Osteoblast (primary cell): ENCODE data around the gene BTD. TPM values are rescaled to one million over a fixed set of nuclear protein-coding genes. Genes with fewer than 3 reads are reported as not detected.
A peak's percentile ranks its signal among the peaks of the same experiment; 100 is the strongest.

Source experiments
- DNase-seq: peaks from one replicate; pipeline ENCODE4 v3.0.0; 2011; ENCODE audit warnings: low spot score, mixed read lengths; ENCODE audit not compliant: insufficient read length; ENCODE audit errors: missing footprints
- H2AFZ ChIP-seq: 2 replicates; pipeline ENCODE4 v1.6.0; 2011; ENCODE audit warnings: mild to moderate bottlenecking, low read length
- H3K27ac ChIP-seq: 2 replicates; pipeline ENCODE4 v1.5.1; 2011; ENCODE audit warnings: mild to moderate bottlenecking, low read depth, low read length, moderate library complexity
- H3K27me3 ChIP-seq: 2 replicates; pipeline ENCODE4 v1.6.0; 2012; ENCODE audit warnings: mild to moderate bottlenecking, control low read depth, inconsistent platforms, low read length, moderate library complexity; ENCODE audit not compliant: insufficient read depth
- H3K36me3 ChIP-seq: 2 replicates; pipeline ENCODE4 v1.5.1; 2011; ENCODE audit warnings: mild to moderate bottlenecking, low read length, control low read depth, moderate library complexity; ENCODE audit not compliant: insufficient read depth
- H3K4me1 ChIP-seq: 2 replicates; pipeline ENCODE4 v1.5.1; 2011; ENCODE audit warnings: mild to moderate bottlenecking, low read length, control low read depth, moderate library complexity; ENCODE audit not compliant: insufficient read depth
- H3K4me2 ChIP-seq: 2 replicates; pipeline ENCODE4 v1.6.0; 2011; ENCODE audit warnings: mild to moderate bottlenecking, low read length; ENCODE audit not compliant: insufficient read depth
- H3K4me3 ChIP-seq: fragments of 200-600 bp; sonication (generic); 3 replicates; pipeline ENCODE4 v1.5.1; 2012; ENCODE audit warnings: mild to moderate bottlenecking, low read length, inconsistent platforms; ENCODE audit not compliant: insufficient read depth
- H3K79me2 ChIP-seq: 2 replicates; pipeline ENCODE4 v1.6.0; 2012; ENCODE audit warnings: mild to moderate bottlenecking, low read length, control low read depth, inconsistent platforms; ENCODE audit not compliant: insufficient read depth
- H3K9me3 ChIP-seq: 2 replicates; pipeline ENCODE4 v1.5.1; 2011; ENCODE audit warnings: low read depth, low read length, control low read depth
- H4K20me1 ChIP-seq: 2 replicates; pipeline ENCODE4 v1.6.0; 2012; ENCODE audit warnings: mild to moderate bottlenecking, low read length, control low read depth; ENCODE audit not compliant: insufficient read depth
- total RNA-seq: library from RNA; depleted of rRNA; stranded (reverse); fragments of >200 nt; gene quantifications from 2 replicates; pipeline ENCODE4 v1.2.3, GENCODE V29; 2012
- TF ChIP-seq, protein P1 (sequence below): IDR thresholded peaks from 2 replicates; pipeline ENCODE4 v1.5.1; 2011; ENCODE audit warnings: mild to moderate bottlenecking, low read depth, low read length, moderate library complexity; ENCODE audit errors: extremely low read depth

The BTD gene
- total RNA-seq, 1 donor = 31.1 TPM

DNA sequence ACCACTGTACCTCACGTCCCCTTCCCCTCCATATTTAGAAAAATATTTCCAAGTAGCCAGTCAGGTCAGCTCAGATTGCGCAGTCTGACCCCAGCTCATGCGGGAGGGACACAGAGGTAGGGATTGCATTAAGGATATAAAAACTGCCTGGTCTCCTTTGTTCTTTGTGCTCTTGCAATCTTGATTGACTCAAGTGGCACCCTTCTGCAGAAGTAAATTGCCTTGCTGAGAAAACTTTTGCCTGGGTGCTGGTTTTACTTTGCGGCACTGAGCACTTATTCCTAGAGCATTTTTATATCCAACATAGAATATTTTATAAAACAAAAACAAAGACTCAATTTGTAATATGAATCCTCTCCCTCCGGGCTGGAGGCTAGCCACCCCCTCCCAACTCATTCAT is 54.8 kb downstream of the BTD start:
- H3K4me1 ChIP-seq = no peaks in the 10 kb centered on the region
- TF ChIP-seq, protein P1, sequence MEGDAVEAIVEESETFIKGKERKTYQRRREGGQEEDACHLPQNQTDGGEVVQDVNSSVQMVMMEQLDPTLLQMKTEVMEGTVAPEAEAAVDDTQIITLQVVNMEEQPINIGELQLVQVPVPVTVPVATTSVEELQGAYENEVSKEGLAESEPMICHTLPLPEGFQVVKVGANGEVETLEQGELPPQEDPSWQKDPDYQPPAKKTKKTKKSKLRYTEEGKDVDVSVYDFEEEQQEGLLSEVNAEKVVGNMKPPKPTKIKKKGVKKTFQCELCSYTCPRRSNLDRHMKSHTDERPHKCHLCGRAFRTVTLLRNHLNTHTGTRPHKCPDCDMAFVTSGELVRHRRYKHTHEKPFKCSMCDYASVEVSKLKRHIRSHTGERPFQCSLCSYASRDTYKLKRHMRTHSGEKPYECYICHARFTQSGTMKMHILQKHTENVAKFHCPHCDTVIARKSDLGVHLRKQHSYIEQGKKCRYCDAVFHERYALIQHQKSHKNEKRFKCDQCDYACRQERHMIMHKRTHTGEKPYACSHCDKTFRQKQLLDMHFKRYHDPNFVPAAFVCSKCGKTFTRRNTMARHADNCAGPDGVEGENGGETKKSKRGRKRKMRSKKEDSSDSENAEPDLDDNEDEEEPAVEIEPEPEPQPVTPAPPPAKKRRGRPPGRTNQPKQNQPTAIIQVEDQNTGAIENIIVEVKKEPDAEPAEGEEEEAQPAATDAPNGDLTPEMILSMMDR = no peak
- no peak for DNase-seq
- H4K20me1 ChIP-seq = no peaks in the 10 kb centered on the region
- H3K27ac ChIP-seq = no peak overlapping the region
- no peaks in the 10 kb centered on the region for H3K36me3 ChIP-seq
- peaks cover 10% of the 10 kb centered on the region for H3K9me3 ChIP-seq
- H2AFZ ChIP-seq = no peak overlapping the region
- H3K79me2 ChIP-seq = no peaks in the 10 kb centered on the region
- H3K4me3 ChIP-seq = no peak overlapping the region
- H3K4me2 ChIP-seq = no peak overlapping the region
- H3K27me3 ChIP-seq = no peaks in the 10 kb centered on the region

DNA sequence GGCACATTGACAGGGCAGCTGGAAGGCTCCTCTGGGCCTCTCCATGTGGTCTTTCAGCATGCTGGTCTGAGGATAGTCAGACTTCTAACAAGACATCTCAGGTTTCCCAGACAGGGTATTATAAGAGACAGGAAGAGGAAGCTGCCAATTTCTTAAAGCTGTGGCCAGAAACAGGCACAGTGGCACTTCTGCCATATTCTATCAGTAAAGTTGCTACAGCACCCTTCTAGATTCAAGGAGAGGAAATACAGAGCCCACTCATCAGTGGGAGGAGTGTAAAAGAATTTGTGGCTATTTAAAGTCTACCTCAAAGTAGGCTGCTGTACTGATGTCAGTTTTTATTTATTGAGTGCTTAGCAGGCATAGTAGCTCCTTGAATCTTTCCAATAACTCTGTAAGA is 55.5 kb downstream of the BTD start:
- Histone ChIP-seq H3K36me3 (no peaks in the 10 kb centered on the region), H3K79me2 (no peaks in the 10 kb centered on the region), H2AFZ (no peak overlapping the region), H3K4me1 (no peaks in the 10 kb centered on the region), H3K4me2 (no peak overlapping the region), H3K27ac (no peak overlapping the region), H4K20me1 (no peaks in the 10 kb centered on the region), H3K9me3 (peaks cover 10% of the 10 kb centered on the region), H3K27me3 (no peaks in the 10 kb centered on the region), H3K4me3 (no peak overlapping the region)
- TF ChIP-seq, protein P1 = no peak
- no peak for DNase-seq

DNA sequence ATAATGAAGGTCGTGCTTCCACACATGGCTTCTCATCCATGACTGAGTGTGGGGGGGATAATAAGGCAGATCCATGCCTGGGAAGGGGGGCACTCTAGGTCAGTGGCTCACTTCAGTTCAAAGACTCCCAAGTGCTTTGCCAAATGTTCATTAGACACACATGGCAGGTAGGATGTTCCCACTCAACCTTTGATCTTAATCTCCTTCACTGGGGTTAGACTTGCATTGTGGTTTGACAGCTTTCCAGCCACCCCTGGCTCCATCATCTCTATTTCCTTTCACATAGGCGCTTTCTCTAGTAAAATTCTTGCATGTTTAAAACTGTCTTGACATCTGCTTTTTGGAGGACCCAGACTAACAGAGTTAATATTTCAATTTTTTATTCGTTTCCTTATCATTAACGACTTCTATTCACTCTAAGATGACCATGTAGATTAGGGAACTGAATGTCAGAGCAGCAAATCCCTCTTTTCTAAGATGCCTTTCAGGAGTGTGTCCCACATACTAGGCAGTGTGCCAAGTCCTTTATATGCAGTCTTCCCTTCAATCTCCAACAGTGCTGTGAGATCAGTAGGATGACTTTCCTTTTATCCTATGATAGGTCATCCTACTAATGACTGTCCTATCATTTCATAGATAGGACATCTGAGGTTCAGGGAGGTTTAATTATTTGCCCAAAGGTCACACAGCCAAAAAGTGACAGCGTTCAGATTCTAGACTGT is 57.9 kb downstream of the BTD start:
- Histone ChIP-seq H3K4me2 (no peak overlapping the region), H2AFZ (no peak overlapping the region), H3K4me3 (no peak overlapping the region), H3K27me3 (no peaks in the 10 kb centered on the region), H3K79me2 (no peaks in the 10 kb centered on the region), H4K20me1 (no peaks in the 10 kb centered on the region), H3K9me3 (peaks cover 10% of the 10 kb centered on the region), H3K27ac (no peak overlapping the region), H3K4me1 (no peaks in the 10 kb centered on the region), H3K36me3 (no peaks in the 10 kb centered on the region)
- peak; percentile 65 for DNase-seq
- TF ChIP-seq, protein P1 = no peak

DNA sequence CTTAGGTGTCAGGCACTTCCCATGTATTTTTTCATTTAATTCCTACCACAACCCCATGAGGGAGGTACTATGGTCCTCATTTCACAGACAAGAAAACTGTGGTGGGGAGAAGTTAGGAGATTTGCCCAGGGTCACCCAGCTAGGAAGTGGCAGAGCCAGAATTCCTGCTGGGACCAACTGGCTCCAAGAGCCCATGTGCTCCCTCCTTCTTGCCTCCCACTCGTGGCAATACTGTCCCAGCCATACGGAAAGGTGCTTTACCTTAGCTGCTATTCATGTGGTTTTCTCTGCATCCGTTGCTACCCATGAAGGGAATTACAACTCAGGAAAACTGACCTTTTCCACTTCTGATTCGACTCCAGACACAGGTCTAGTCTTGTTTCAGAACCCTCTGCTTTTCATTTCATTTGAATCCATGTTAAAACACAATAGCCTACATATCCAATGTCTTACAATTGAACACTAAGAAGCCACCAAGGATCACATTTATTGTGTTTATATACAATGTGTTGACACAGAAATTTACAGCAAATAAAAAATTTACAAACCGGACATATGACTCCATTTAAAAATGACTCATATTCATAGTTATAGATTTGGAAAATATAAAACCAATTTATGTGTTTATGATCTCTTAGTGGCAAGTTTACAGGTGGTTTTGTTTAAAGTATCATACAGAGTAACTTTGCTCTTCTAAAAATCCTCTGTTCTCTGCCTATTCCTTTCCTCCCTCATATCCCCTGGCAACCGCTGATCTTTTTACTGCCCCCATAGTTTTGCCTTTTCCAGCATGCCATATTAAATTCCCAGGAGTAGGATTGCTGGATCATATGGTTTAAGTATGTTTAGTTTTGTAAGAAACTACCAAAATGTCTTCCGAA is 58.8 kb downstream of the BTD start:
- no peak overlapping the region for H3K4me3 ChIP-seq
- no peak overlapping the region for H3K4me2 ChIP-seq
- H3K27me3 ChIP-seq = no peaks in the 10 kb centered on the region
- H4K20me1 ChIP-seq = no peaks in the 10 kb centered on the region
- peak; percentile 35 for DNase-seq
- no peak overlapping the region for H2AFZ ChIP-seq
- no peaks in the 10 kb centered on the region for H3K36me3 ChIP-seq
- no peak overlapping the region for H3K27ac ChIP-seq
- H3K4me1 ChIP-seq = no peaks in the 10 kb centered on the region
- H3K79me2 ChIP-seq = no peaks in the 10 kb centered on the region
- H3K9me3 ChIP-seq = peaks cover 10% of the 10 kb centered on the region
- TF ChIP-seq, protein P1 = no peak
